A172 (cell line): ENCODE results near the gene ABR. TPM values are rescaled to one million over a fixed set of nuclear protein-coding genes. Genes with fewer than 3 reads are reported as not detected.

Experiments used
- DNase-seq: peaks from one replicate; pipeline ENCODE4 v3.0.0-alpha.2; 2015; ENCODE audit warnings: low spot score
- total RNA-seq: library from RNA; depleted of rRNA; stranded (reverse); fragments of >200 nt; shearing (Covaris generic); gene quantifications from 2 replicates; pipeline ENCODE4 v1.2.3, GENCODE V29; 2014

ABR gene
- total RNA-seq, 1 experiment from 2014 or later, result 66.9 TPM

DNA sequence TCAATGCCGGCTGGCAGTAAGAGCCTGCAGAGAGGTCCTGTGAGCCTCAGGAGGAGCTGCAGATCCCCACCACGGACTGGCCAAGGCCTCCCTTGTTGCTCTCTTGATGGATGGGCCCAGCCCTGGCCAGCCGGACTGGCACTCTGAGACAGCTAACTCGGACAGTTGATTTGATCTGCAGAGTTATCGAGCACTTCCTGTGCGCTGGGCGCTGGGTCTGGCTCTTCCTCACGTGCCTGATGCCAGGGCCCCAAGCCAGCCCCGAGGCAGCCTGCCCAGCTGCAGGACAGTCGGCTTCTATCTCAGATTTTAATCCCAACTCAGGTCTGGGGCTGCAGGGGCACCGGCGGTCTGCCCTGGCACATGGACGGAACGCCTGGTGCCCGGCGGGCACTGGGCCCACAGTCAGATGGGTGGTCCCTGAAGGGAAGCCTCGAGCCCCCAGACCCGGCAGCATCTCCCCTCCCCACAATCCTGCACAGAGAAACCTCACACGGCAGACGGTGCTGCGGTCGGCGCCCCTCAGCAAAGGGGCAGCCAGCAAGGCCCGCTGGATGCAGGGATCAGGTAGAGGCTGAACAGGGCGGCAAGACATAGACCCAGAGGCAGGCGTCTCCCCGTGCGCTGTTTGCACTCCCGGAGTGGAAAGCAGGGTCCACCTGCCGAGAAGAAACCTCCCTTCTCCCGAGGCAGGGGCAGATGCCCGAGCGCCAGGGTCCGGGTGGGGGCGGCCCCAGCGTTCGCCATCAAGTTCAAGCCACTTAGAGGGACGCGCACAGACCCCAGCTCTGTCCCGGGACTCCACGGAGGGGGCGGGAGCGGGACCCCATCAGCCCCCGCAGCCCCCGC lies 148.9 kb downstream of the ABR start:
- no peak for DNase-seq

DNA sequence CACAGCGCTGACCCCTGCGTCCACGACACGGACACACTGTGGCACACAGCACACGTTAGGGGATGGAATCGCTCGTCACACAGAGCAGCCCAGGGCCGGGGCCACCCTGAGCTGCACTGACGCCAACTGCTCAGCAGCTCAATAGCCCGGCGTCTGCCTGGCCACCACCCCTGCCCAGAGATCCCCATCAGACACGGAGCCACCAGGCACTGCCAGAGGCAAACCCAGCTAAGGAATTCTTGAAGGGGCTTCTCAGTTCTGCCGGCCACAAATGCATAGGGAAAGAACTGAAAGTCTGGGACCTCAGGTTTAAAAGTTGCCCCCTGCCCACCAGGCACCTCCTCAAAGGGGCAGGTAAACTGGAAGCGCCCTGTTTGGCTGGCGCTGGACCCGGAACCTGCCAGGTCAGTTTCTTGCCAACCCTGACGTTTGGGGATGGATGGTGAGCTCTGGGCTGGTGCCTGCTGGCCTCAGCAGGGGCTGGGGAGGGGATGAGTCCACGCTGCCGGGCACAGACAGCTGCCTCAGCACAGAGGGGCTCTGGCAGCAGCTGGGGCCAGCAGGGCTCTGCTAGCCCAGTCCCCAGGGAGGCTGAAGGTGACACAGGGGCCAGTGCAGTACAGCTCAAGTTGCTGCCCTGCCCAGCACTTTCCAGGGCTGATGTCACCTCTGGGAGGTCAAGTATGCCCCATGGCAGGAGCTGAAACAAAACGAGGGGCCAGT lies 149.7 kb downstream of the ABR start:
- DNase-seq, result no peak

DNA sequence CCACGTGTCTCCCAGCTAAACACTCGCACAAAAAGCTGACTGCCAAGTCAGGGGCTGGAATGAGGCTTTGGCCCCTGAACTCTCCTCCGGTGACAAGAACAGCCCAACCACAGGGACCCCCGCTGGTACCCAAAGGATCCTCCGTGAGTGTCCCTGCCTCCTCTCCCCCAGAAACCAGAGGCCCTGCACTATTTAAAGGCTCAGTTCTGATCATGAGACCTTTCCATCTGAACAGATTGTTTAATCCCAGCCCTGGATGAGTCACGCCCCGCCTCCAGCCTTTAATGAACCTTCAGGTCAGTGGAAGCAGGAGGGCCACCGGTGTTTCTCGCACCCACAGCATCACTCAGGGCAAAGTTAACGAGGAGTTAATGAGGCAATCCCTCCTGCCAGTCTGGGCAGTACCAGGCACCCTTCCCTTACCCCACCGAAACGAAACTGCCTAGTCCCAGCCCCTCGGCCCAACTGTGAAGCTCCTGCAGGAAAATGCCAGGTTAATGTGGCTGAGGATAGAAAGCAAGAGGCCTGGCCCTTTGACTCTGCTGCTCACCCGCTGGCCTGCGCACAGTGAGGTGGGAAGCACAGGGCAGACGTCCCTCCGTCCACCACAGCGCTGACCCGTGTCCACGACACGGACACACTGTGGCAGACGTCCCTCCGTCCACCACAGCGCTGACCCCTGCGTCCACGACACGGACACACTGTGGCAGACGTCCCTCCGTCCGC lies 150.4 kb downstream of the ABR start:
- DNase-seq, result peak; percentile 65

GRCh38 chr17:1027044-1027443 lies 152.7 kb downstream of the ABR start:
- no peak for DNase-seq

DNA sequence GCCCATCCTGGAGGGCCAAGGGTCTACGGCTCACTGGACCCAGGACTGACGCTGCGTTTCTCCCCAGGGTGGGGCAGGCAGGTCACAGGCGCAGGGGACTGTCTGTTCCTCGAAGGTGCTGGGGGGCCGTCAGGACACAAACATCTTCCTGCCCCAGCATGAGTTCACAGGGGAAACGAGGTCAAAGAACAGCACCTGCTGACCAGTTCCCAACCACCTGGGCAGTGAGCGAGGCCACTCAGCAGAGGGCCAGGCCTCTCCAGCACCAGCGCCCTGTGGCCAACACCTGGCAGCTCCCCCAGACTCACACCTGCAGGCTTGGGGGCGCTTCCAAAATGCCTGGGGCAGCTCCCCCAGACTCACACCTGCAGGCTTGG lies 153.2 kb downstream of the ABR start:
- no peak for DNase-seq

- DNase-seq, result no peak
These were observed 153.8 kb downstream of the ABR start for GRCh38 chr17:1025733-1026598.

- no peak for DNase-seq
These were observed 155.7 kb downstream of the ABR start for GRCh38 chr17:1024076-1024475.

DNA sequence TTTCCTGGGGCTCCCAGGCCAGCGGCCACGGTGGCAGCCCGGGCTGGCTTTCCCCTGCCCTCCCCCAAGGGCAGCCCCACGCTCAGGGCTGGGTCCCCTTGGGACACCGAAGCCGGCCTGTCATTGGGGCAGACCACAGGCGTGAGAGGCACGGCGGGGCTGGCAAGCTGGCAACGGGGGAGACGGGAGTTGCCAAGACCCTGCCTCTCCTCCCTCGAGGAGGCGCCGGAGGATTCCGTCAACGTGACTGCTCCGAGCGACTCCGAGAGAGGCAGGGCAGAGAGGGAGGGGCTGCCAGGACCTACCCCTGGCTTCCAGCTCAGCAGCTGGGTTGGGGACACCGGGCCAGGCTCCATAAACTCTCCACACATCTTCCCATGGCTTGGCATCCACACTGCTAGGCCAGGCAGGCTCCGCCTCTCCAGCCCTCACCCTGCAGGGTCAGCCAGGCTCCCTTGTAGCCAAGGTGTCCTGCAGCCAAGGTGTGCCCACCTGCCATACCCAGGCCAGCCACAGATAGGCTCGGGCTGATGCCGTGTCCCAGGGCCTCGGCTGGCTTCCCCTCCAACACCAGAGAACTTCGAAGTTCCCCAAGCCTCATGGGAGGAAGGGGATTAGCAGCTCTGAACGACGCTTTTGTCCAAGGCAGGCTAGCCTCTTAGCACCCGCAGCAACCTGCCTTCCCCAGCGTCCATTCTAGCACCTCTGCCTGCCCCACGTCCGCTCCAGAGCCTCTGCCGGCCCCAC lies 157.3 kb downstream of the ABR start:
- DNase-seq, result no peak

GRCh38 chr17:1021147-1021546 lies 158.6 kb downstream of the ABR start:
- DNase-seq, result no peak

DNA sequence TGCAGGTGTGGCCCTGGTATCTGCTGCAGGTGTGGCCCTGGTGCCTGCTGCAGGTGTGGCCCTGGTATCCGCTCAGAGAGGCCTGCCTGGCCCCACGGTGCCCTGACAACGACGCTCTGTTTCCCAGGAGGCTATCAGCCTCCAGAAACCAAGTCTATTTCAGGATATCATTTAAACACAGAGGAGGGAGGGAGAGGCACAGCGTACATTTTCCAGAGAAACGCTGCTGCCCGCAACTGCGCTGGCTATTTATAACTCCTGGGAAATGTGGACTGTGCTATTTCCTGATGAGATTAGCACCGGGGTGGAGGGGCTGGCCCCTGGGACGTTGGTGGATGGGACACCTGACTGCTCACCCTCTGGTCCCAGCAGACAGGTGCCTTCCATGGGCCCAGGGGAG lies 160.3 kb downstream of the ABR start:
- no peak for DNase-seq

GRCh38 chr17:1018547-1018946 lies 161.2 kb downstream of the ABR start:
- DNase-seq, result no peak

DNA sequence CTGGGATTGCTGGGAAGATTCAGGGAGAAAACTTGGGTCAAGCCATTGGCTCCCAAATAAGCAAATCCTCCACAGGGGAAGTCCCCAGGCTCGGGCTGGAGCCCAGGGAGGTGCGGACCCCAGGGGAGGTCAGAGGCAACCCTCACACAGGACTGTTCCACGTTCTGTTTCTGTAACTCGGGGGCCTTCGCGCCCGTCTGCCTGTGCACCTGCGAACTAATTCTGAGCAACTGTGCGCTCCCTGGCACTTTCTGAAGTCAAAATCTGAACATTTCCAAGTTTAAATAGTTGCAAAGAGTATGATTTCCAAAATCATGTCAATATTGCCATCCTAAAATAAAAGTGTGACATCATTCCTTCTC lies 166.1 kb downstream of the ABR start:
- no peak for DNase-seq

GRCh38 chr17:1012823-1013728 lies 166.7 kb downstream of the ABR start:
- DNase-seq, result no peak

- DNase-seq, result no peak
These were observed 167.7 kb downstream of the ABR start for GRCh38 chr17:1011760-1012735.

GRCh38 chr17:1011138-1011537 lies 168.6 kb downstream of the ABR start:
- no peak for DNase-seq

- no peak for DNase-seq
These were observed 169.2 kb downstream of the ABR start for GRCh38 chr17:1010586-1010985.

- DNase-seq, result no peak
These were observed 169.7 kb downstream of the ABR start for GRCh38 chr17:1010086-1010450.

DNA sequence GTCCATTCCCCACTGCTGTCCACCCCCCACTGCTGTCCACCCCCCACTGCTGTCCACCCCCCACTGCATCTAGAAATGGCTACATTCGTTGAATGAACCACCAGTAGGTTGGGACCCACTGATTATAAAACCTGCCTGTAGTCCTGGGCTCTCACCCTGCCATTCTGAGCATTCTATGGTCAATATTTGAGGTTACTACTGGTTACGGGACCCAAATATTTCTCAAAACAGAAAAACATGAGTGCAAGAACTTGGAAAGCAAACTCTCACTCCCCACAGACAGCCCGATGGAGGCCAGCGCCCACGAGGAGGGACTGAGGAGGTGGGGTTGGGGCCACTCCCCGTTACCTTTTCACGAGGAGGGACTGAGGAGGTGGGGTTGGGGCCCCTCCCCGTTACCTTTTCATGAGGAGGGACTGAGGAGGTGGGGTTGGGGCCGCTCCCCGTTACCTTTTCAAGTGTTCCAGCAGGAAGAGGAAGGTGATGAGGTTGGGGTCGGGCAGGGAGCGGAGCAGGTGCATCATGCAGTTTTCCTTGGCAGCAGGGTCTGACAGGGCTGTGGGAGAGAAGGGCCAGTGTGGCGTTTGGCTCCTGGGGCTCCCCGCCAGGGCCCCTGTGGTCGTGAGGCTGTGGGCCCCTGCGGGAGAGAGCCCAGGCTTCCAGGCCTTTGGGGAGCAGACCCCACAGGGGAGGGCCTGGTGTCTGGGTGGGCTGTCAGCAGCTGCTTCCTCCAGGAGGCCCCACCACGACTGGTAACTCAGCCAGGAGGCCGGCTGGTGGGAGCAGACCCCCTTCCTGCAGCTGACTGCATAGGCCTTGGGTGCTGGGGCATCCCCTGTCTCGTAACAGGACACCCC lies 170.3 kb downstream of the ABR start:
- no peak for DNase-seq
